ENCODE data around the gene LBHD1.

The LBHD1 gene

DNA sequence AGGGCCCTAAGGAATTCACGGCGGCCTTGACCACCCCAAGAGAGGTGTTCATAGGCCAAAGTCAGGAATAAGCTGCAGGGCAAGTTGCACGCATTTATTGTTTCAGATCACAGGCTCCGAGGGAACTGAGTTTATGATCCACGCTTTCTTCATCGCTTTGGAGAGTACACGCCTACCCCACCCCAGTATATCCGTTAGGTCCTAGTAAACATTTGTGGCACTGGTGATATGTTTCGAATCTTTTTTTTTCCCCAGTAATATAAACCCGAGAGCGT is 26.5 kb downstream of the LBHD1 start:
- H3K4me3 ChIP-seq (ENCODE audit: low read depth, low read length): peak overlapping the region; percentile 96
- no peak for TF ChIP-seq CTCF (IDR thresholded peaks at IDR 0.05; ENCODE audit: low read depth, low read length)
- in situ Hi-C loops (cut with HindIII; ENCODE audit: low sequenced_read_pairs): no loop called here
- no peak for DNase-seq (ENCODE audit: low read depth, low spot score)

DNA sequence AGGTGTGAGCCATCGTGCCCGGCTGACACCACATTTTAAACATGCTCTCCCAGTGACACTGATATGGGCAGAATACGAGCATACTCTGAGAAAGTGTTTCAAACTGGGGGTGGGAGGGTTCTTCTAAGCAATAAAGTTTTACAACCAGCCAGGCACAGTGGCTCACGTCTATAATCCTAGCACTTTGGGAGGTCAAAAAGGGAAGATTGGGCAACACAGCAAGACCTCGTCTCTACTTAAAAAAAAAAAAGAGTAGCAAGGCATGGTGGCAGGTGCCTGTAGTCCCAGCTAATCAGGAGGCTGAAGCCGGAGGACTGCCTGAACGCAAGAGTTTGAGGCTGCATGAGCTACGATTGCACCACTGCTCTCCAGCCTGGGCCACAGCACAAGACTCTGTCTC is 27.8 kb downstream of the LBHD1 start:
- TF ChIP-seq CTCF (IDR thresholded peaks at IDR 0.05; ENCODE audit: low read depth, low read length): no peak
- DNase-seq (ENCODE audit: low read depth, low spot score): no peak
- no peak overlapping the region for H3K4me3 ChIP-seq (ENCODE audit: low read depth, low read length)
- in situ Hi-C loops (cut with HindIII; ENCODE audit: low sequenced_read_pairs): no loop called here

DNA sequence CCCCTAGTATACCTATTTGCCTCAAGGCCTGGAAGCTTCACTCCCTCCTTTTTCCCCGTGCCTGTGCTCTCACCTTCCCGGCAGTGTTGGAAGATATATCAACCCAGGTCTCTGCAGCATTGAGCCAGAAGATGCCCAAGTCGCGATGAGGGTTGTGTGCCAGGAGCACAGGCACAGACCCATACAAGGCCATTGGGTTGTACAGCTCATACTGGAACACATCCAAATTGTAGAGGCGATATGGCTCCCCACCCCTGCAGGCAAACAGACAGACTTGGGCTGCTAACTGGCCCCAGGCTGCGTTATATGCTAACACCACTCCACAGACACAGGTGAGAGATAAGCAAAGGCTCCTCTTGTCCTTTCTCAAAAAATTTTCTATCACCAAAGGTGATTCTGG is 39.6 kb downstream of the LBHD1 start:
- no peak for DNase-seq (ENCODE audit: low read depth, low spot score)
- in situ Hi-C loops (cut with HindIII; ENCODE audit: low sequenced_read_pairs): no loop called here
- no peak overlapping the region for H3K4me3 ChIP-seq (ENCODE audit: low read depth, low read length)
- no peak for TF ChIP-seq CTCF (IDR thresholded peaks at IDR 0.05; ENCODE audit: low read depth, low read length)

DNA sequence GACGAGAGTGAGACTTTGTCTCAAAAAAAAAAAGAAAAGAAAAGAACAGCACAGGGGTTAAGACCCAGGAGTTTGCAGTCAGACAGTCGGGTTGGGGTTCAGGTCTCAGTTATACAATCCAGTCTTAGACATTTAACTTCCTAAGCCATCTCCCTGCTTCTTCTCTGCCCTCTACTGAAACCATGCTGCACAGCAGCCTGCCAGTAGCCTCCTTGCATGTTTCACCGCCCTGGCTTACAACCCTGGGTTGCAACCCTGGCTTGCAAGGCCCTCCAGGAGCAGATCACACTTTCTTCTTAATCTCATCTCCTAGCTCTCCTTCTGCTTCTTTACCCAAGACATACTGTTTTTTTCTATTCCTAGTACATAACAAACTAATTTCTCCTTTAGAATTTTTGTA is 44.4 kb downstream of the LBHD1 start:
- TF ChIP-seq CTCF (IDR thresholded peaks at IDR 0.05; ENCODE audit: low read depth, low read length): no peak
- DNase-seq (ENCODE audit: low read depth, low spot score): no peak
- H3K4me3 ChIP-seq (ENCODE audit: low read depth, low read length): no peak overlapping the region
- in situ Hi-C loops (cut with HindIII; ENCODE audit: low sequenced_read_pairs): no loop called here

- no peak for DNase-seq (ENCODE audit: low read depth, low spot score)
- TF ChIP-seq CTCF (IDR thresholded peaks at IDR 0.05; ENCODE audit: low read depth, low read length): no peak
- H3K4me3 ChIP-seq (ENCODE audit: low read depth, low read length): no peak overlapping the region
- in situ Hi-C loops (cut with HindIII; ENCODE audit: low sequenced_read_pairs): no loop called here
Observed at GRCh38 chr11:62622476-62623089, 49.5 kb downstream of the LBHD1 start.

GRCh38 chr11:62621567-62622470 is 50.2 kb downstream of the LBHD1 start, which contains the start of gene B3GAT3:
Gene B3GAT3 (minus strand): TSS chr11:62621986. CDS start chr11:62621947, 39 bp downstream.
- H3K4me3 ChIP-seq (ENCODE audit: low read depth, low read length): peak within 1 kb of the TSS; percentile 82
- in situ Hi-C loops (cut with HindIII; ENCODE audit: low sequenced_read_pairs): no loop called here
- DNase-seq (ENCODE audit: low read depth, low spot score): peak; percentile 99
- peak; percentile 6 for TF ChIP-seq CTCF (IDR thresholded peaks at IDR 0.05; ENCODE audit: low read depth, low read length)

Measured in astrocyte of the spinal cord (primary cell).